ENCODE data around the gene LTBP1. TPM values are rescaled to one million over a fixed set of nuclear protein-coding genes. Genes with fewer than 3 reads are reported as not detected.
A peak's percentile ranks its signal among the peaks of the same experiment; 100 is the strongest.

The LTBP1 gene
- total and polyA plus RNA-seq, 2 donors (not counting 1 experiment from before 2014, with no cell fraction given): 0.69 TPM; not detected in 1

DNA sequence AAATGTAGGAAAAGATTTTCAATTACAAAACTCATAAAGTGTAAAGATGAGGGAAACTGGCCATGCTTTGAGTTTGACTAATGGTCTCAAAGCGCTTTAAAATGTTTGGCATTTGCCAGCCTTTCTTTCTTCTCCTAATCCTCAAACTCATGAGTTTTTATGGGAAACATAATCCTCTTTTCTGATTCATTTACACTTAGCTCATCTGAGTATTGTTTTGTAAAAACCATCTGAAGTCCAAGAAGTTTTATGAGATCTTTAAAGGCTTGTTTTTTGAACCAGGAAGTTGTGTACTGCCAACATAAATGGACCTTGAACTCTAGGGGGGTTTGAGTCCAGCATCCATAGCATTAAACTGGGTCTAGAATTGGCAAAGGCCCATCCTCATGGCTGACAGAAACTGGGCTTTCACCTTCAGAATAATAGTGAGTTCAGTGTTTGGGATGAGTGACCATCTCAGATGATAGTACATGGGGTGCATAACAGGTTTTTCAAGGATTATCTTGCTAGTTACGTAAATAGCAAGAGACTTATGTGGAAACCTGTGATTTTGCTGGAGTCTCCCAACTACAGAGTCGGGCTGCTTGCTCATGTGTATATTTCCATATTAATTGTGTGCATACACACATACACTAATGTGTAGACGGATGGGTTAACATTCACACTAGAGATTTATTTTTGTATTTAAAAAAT lies 3.8 kb upstream of the LTBP1 start:
- POLR2A ChIA-PET: no interaction called here
- H2AFZ ChIP-seq (ENCODE audit: insufficient read depth, low read depth, low read length, poor library complexity, severe bottlenecking): no peak overlapping the region
- no peaks in the 10 kb centered on the region for H3K36me3 ChIP-seq (replicated peaks in 1 of 2; ENCODE audit: control extremely low read depth in 1 of 2, control insufficient read depth in 1 of 2, extremely low read depth in 1 of 2, insufficient read depth in 2 of 2, low read length in 1 of 2)
- H3K79me2 ChIP-seq (ENCODE audit: control insufficient read depth, insufficient read depth, low read length): no peaks in the 10 kb centered on the region
- WGBS (ENCODE audit: insufficient coverage): no CpG with 5 or more reads among the region's 4 CpGs
- H4K20me1 ChIP-seq (ENCODE audit: control insufficient read depth, insufficient read depth, low read length, poor library complexity, severe bottlenecking): no peaks in the 10 kb centered on the region
- H3K4me3 ChIP-seq (ENCODE audit: control extremely low read depth in 1 of 5, extremely low read depth in 1 of 5, insufficient read depth in 1 of 5, low read depth in 2 of 5, low read length in 4 of 5): no peak overlapping the region
- TF ChIP-seq, protein P1, sequence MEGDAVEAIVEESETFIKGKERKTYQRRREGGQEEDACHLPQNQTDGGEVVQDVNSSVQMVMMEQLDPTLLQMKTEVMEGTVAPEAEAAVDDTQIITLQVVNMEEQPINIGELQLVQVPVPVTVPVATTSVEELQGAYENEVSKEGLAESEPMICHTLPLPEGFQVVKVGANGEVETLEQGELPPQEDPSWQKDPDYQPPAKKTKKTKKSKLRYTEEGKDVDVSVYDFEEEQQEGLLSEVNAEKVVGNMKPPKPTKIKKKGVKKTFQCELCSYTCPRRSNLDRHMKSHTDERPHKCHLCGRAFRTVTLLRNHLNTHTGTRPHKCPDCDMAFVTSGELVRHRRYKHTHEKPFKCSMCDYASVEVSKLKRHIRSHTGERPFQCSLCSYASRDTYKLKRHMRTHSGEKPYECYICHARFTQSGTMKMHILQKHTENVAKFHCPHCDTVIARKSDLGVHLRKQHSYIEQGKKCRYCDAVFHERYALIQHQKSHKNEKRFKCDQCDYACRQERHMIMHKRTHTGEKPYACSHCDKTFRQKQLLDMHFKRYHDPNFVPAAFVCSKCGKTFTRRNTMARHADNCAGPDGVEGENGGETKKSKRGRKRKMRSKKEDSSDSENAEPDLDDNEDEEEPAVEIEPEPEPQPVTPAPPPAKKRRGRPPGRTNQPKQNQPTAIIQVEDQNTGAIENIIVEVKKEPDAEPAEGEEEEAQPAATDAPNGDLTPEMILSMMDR (IDR thresholded peaks at IDR 0.05): no peak
- no peak for TF ChIP-seq EZH2 (IDR thresholded peaks at IDR 0.05; ENCODE audit: borderline replicate concordance, insufficient read depth, low read depth, low read length, poor library complexity, severe bottlenecking)
- ATAC-seq (ENCODE audit: low read depth): no peak
- H3K27ac ChIP-seq (ENCODE audit: low read length in 2 of 2): no peak overlapping the region
- no peak overlapping the region for H3K4me2 ChIP-seq (replicated peaks; ENCODE audit: low read depth, low read length, poor library complexity, severe bottlenecking)
- H3K27ac Mint-ChIP-seq: no peak overlapping the region
- peaks cover 2% of the 10 kb centered on the region in 2 donors for H3K4me1 ChIP-seq (ENCODE audit: control insufficient read depth in 2 of 2, insufficient read depth in 2 of 2, low read length in 2 of 2)
- no peak overlapping the region for H3K9ac ChIP-seq (ENCODE audit: low read length)
- CTCF ChIA-PET: no interaction called here
- H3K4me3 Mint-ChIP-seq: no peak overlapping the region
- intact Hi-C loops (cut with micrococcal nuclease): no loop called here
- H3K9me3 ChIP-seq (ENCODE audit: control extremely low read depth in 1 of 3, control insufficient read depth in 2 of 3, insufficient read depth in 1 of 3, low read length in 2 of 3): no peaks in the 10 kb centered on the region
- H3K9me3 Mint-ChIP-seq (ENCODE audit: insufficient read depth): no peaks in the 10 kb centered on the region
- peaks cover 0 to 15% (median 4%) of the 10 kb centered on the region in 4 experiments for H3K27me3 ChIP-seq (replicated peaks in 1 of 4; ENCODE audit: control extremely low read depth in 1 of 4, control insufficient read depth in 3 of 4, insufficient read depth in 4 of 4, low read length in 3 of 4)
- peaks cover 13% of the 10 kb centered on the region for H3K27me3 Mint-ChIP-seq
- peaks cover 6% of the 10 kb centered on the region for H3K4me1 Mint-ChIP-seq
- no peak for DNase-seq

DNA sequence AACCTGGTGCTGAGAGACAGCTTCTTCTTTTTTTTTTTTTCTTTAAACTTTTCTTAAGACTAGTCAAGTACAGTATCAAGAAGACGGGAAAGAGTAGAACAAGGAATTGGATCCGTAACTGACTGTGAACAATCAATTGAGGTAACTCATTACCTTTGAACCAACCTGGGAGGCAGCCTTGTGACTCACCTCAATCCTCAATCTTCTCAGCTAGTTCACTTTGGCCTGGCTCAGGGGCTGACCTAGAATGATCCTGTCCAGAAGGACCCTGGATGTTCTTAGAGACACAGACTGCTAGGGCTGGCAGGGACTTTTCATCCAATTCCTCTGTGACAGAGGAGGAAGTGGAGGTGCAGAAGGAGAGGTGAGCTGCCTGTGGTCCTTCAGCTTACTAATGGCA lies 1.5 kb upstream of the LTBP1 start:
- Histone ChIP-seq H3K4me2 (replicated peaks; ENCODE audit: low read depth, low read length, poor library complexity, severe bottlenecking) (no peak overlapping the region), H3K36me3 (replicated peaks in 1 of 2; ENCODE audit: control extremely low read depth in 1 of 2, control insufficient read depth in 1 of 2, extremely low read depth in 1 of 2, insufficient read depth in 2 of 2, low read length in 1 of 2) (no peaks in the 10 kb centered on the region), H3K4me3 (ENCODE audit: control extremely low read depth in 1 of 5, extremely low read depth in 1 of 5, insufficient read depth in 1 of 5, low read depth in 2 of 5, low read length in 4 of 5) (no peak overlapping the region), H3K27me3 (replicated peaks in 1 of 4; ENCODE audit: control extremely low read depth in 1 of 4, control insufficient read depth in 3 of 4, insufficient read depth in 4 of 4, low read length in 3 of 4) (peaks cover 0 to 21% (median 13%) of the 10 kb centered on the region in 4 experiments), H2AFZ (ENCODE audit: insufficient read depth, low read depth, low read length, poor library complexity, severe bottlenecking) (no peak overlapping the region), H3K9me3 (ENCODE audit: control extremely low read depth in 1 of 3, control insufficient read depth in 2 of 3, insufficient read depth in 1 of 3, low read length in 2 of 3) (no peaks in the 10 kb centered on the region), H3K27ac (ENCODE audit: low read length in 2 of 2) (no peak overlapping the region), H4K20me1 (ENCODE audit: control insufficient read depth, insufficient read depth, low read length, poor library complexity, severe bottlenecking) (no peaks in the 10 kb centered on the region), H3K79me2 (ENCODE audit: control insufficient read depth, insufficient read depth, low read length) (no peaks in the 10 kb centered on the region), H3K9ac (ENCODE audit: low read length) (no peak overlapping the region), H3K4me1 (ENCODE audit: control insufficient read depth in 2 of 2, insufficient read depth in 2 of 2, low read length in 2 of 2) (peaks cover 3 to 6% of the 10 kb centered on the region in 2 donors)
- CTCF ChIA-PET: interaction anchor here (0.6 to 1.2 kb wide), 3 partner anchors 10 to 638 kb away, joined by 3 to 6 read pairs (median 5); no protein-coding TSS in a partner anchor
- intact Hi-C loops (cut with micrococcal nuclease): loop anchor here (5.0 kb wide), 2 partner anchors 637 to 652 kb away; partner anchors contain the start of gene FAM98A
- H3K4me1 Mint-ChIP-seq: peaks cover 8% of the 10 kb centered on the region
- ATAC-seq (ENCODE audit: low read depth): no peak
- H3K27ac Mint-ChIP-seq: no peak overlapping the region
- no peaks in the 10 kb centered on the region for H3K9me3 Mint-ChIP-seq (ENCODE audit: insufficient read depth)
- no peak for DNase-seq
- 80% methylated on average over 1 of the region's 2 CpGs for WGBS (ENCODE audit: insufficient coverage)
- H3K4me3 Mint-ChIP-seq: peak overlapping the region; percentile 29
- no peak for TF ChIP-seq EZH2 (IDR thresholded peaks at IDR 0.05; ENCODE audit: borderline replicate concordance, insufficient read depth, low read depth, low read length, poor library complexity, severe bottlenecking)
- TF ChIP-seq, protein P1 (IDR thresholded peaks at IDR 0.05): no peak
- POLR2A ChIA-PET: no interaction called here
- peaks cover 26% of the 10 kb centered on the region for H3K27me3 Mint-ChIP-seq
